Medulla oblongata (tissue), 1 donor: ENCODE results near the gene NRXN3.

Source experiments
- DNase-seq: peaks from one replicate; pipeline ENCODE4 v3.0.0-alpha.2; 2015; ENCODE audit errors: extremely low spot score

NRXN3 gene

GRCh38 chr14:79516009-79516408 is 1345.8 kb downstream of the NRXN3 start:
- DNase-seq: no peak

- DNase-seq: no peak
Measured at GRCh38 chr14:79525416-79525815, 1355.2 kb downstream of the NRXN3 start.

- no peak for DNase-seq
Measured at GRCh38 chr14:79528828-79529416, 1358.7 kb downstream of the NRXN3 start.

GRCh38 chr14:79530555-79530954 is 1360.4 kb downstream of the NRXN3 start:
- no peak for DNase-seq

- no peak for DNase-seq
Measured at GRCh38 chr14:79534703-79535353, 1364.7 kb downstream of the NRXN3 start.

GRCh38 chr14:79540394-79540793 is 1370.2 kb downstream of the NRXN3 start:
- no peak for DNase-seq

- no peak for DNase-seq
Measured at GRCh38 chr14:79542121-79542520, 1371.9 kb downstream of the NRXN3 start.

- no peak for DNase-seq
Measured at GRCh38 chr14:79543348-79543747, 1373.2 kb downstream of the NRXN3 start.

GRCh38 chr14:79543967-79544697 is 1374.0 kb downstream of the NRXN3 start:
- DNase-seq: no peak

- no peak for DNase-seq
Measured at GRCh38 chr14:79544698-79545070, 1374.5 kb downstream of the NRXN3 start.

GRCh38 chr14:79548836-79549235 is 1378.7 kb downstream of the NRXN3 start:
- no peak for DNase-seq

GRCh38 chr14:79549515-79549914 is 1379.3 kb downstream of the NRXN3 start:
- no peak for DNase-seq

GRCh38 chr14:79551523-79551922 is 1381.3 kb downstream of the NRXN3 start:
- DNase-seq: no peak

- no peak for DNase-seq
Measured at GRCh38 chr14:79552778-79553177, 1382.6 kb downstream of the NRXN3 start.

- DNase-seq: no peak
Measured at GRCh38 chr14:79554816-79555215, 1384.6 kb downstream of the NRXN3 start.

- DNase-seq: no peak
Measured at GRCh38 chr14:79555429-79555828, 1385.3 kb downstream of the NRXN3 start.

GRCh38 chr14:79557309-79557708 is 1387.1 kb downstream of the NRXN3 start:
- DNase-seq: no peak

GRCh38 chr14:79562185-79562584 is 1392.0 kb downstream of the NRXN3 start:
- no peak for DNase-seq

GRCh38 chr14:79564371-79564770 is 1394.2 kb downstream of the NRXN3 start:
- DNase-seq: no peak

GRCh38 chr14:79567306-79567705 is 1397.1 kb downstream of the NRXN3 start:
- no peak for DNase-seq

- peak; percentile 59 for DNase-seq
Measured at GRCh38 chr14:79568594-79568993, 1398.4 kb downstream of the NRXN3 start.

GRCh38 chr14:79569072-79569471 is 1398.9 kb downstream of the NRXN3 start:
- peak; percentile 29 for DNase-seq

- no peak for DNase-seq
Measured at GRCh38 chr14:79570648-79571047, 1400.5 kb downstream of the NRXN3 start.
